ENCODE measurements around the gene CDO1.

CDO1 gene

GRCh38 chr5:115843444-115844130 is 27.1 kb upstream of the CDO1 start:
- Histone ChIP-seq H3K27me3 (ENCODE audit: insufficient read depth, low read length) (peaks cover 12% of the 10 kb centered on the region), H3K4me1 (ENCODE audit: insufficient read depth, low read length) (peaks cover 2% of the 10 kb centered on the region), H3K27ac (ENCODE audit: low read length) (no peak overlapping the region), H3K36me3 (ENCODE audit: insufficient read depth, low read depth, low read length) (no peaks in the 10 kb centered on the region; the same call in 1 of the 2 replicates), H3K4me3 (ENCODE audit: low read length) (peak overlapping the region; percentile 97; the same call in 1 of the 2 replicates), H3K9ac (ENCODE audit: low read depth, low read length) (no peak overlapping the region), H3K9me3 (ENCODE audit: insufficient read depth, low read depth, low read length) (no peaks in the 10 kb centered on the region)

GRCh38 chr5:115842952-115843351 is 26.5 kb upstream of the CDO1 start:
- Histone ChIP-seq H3K9ac (ENCODE audit: low read depth, low read length) (peak overlapping the region; percentile 95; the same call in 1 of the 2 replicates), H3K27me3 (ENCODE audit: insufficient read depth, low read length) (peaks cover 12% of the 10 kb centered on the region), H3K4me3 (ENCODE audit: low read length) (peak overlapping the region; percentile 97), H3K36me3 (ENCODE audit: insufficient read depth, low read depth, low read length) (peaks cover 6% of the 10 kb centered on the region; the same call in 1 of the 2 replicates), H3K9me3 (ENCODE audit: insufficient read depth, low read depth, low read length) (no peaks in the 10 kb centered on the region), H3K4me1 (ENCODE audit: insufficient read depth, low read length) (peaks cover 2% of the 10 kb centered on the region), H3K27ac (ENCODE audit: low read length) (no peak overlapping the region)

- Histone ChIP-seq H3K9me3 (ENCODE audit: insufficient read depth, low read depth, low read length) (no peaks in the 10 kb centered on the region), H3K27me3 (ENCODE audit: insufficient read depth, low read length) (peaks cover 12% of the 10 kb centered on the region), H3K4me1 (ENCODE audit: insufficient read depth, low read length) (peaks cover 2% of the 10 kb centered on the region), H3K27ac (ENCODE audit: low read length) (peak overlapping the region; percentile 88), H3K9ac (ENCODE audit: low read depth, low read length) (peak overlapping the region; percentile 95; the same call in 1 of the 2 replicates), H3K36me3 (ENCODE audit: insufficient read depth, low read depth, low read length) (peaks cover 13% of the 10 kb centered on the region), H3K4me3 (ENCODE audit: low read length) (peak overlapping the region; percentile 97)
Observed at GRCh38 chr5:115842089-115842935, 25.9 kb upstream of the CDO1 start.

GRCh38 chr5:115841382-115842088 is 25.1 kb upstream of the CDO1 start, which contains the start of the genes AP3S1 and ATG12:
Gene AP3S1, plus strand, starts transcription at chr5:115841935. Its CDS starts 103 bp downstream, at chr5:115842038.
Gene ATG12, minus strand, starts transcription at chr5:115841565. Its CDS starts 13 bp downstream, at chr5:115841552.
- Histone ChIP-seq H3K36me3 (ENCODE audit: insufficient read depth, low read depth, low read length) (peaks cover 20% of the 10 kb centered on the region), H3K4me3 (ENCODE audit: low read length) (peak within 1 kb of the TSS; percentile 97), H3K27me3 (ENCODE audit: insufficient read depth, low read length) (peaks cover 12% of the 10 kb centered on the region), H3K9ac (ENCODE audit: low read depth, low read length) (peak within 1 kb of the TSS; percentile 95), H3K9me3 (ENCODE audit: insufficient read depth, low read depth, low read length) (no peaks in the 10 kb centered on the region), H3K27ac (ENCODE audit: low read length) (peak within 1 kb of the TSS; percentile 88), H3K4me1 (ENCODE audit: insufficient read depth, low read length) (peaks cover 2% of the 10 kb centered on the region)

GRCh38 chr5:115840873-115841272 is 24.4 kb upstream of the CDO1 start:
- Histone ChIP-seq H3K27me3 (ENCODE audit: insufficient read depth, low read length) (peaks cover 12% of the 10 kb centered on the region), H3K27ac (ENCODE audit: low read length) (peak overlapping the region; percentile 88), H3K36me3 (ENCODE audit: insufficient read depth, low read depth, low read length) (peaks cover 27% of the 10 kb centered on the region), H3K9me3 (ENCODE audit: insufficient read depth, low read depth, low read length) (no peaks in the 10 kb centered on the region), H3K4me1 (ENCODE audit: insufficient read depth, low read length) (peaks cover 2% of the 10 kb centered on the region), H3K4me3 (ENCODE audit: low read length) (peak overlapping the region; percentile 97), H3K9ac (ENCODE audit: low read depth, low read length) (peak overlapping the region; percentile 95)

GRCh38 chr5:115838885-115839518 is 22.5 kb upstream of the CDO1 start:
- peak overlapping the region; percentile 36; the same call in 1 of the 2 replicates for H3K4me3 ChIP-seq (ENCODE audit: low read length)
- no peak overlapping the region for H3K27ac ChIP-seq (ENCODE audit: low read length)
- no peaks in the 10 kb centered on the region for H3K9me3 ChIP-seq (ENCODE audit: insufficient read depth, low read depth, low read length)
- H3K36me3 ChIP-seq (ENCODE audit: insufficient read depth, low read depth, low read length): peaks cover 46% of the 10 kb centered on the region
- H3K27me3 ChIP-seq (ENCODE audit: insufficient read depth, low read length): peaks cover 12% of the 10 kb centered on the region
- no peak overlapping the region for H3K9ac ChIP-seq (ENCODE audit: low read depth, low read length)
- H3K4me1 ChIP-seq (ENCODE audit: insufficient read depth, low read length): peaks cover 2% of the 10 kb centered on the region

- H3K9me3 ChIP-seq (ENCODE audit: insufficient read depth, low read depth, low read length): no peaks in the 10 kb centered on the region
- no peak overlapping the region for H3K9ac ChIP-seq (ENCODE audit: low read depth, low read length)
- H3K4me3 ChIP-seq (ENCODE audit: low read length): no peak overlapping the region
- peaks cover 72% of the 10 kb centered on the region for H3K36me3 ChIP-seq (ENCODE audit: insufficient read depth, low read depth, low read length)
- peaks cover 2% of the 10 kb centered on the region; the same call in 1 of the 2 replicates for H3K4me1 ChIP-seq (ENCODE audit: insufficient read depth, low read length)
- no peaks in the 10 kb centered on the region for H3K27me3 ChIP-seq (ENCODE audit: insufficient read depth, low read length)
- no peak overlapping the region for H3K27ac ChIP-seq (ENCODE audit: low read length)
Observed at GRCh38 chr5:115835481-115835880, 19.0 kb upstream of the CDO1 start.

GRCh38 chr5:115831163-115831768 is 14.8 kb upstream of the CDO1 start:
- H3K27ac ChIP-seq (ENCODE audit: low read length): no peak overlapping the region
- H3K27me3 ChIP-seq (ENCODE audit: insufficient read depth, low read length): no peaks in the 10 kb centered on the region
- H3K4me1 ChIP-seq (ENCODE audit: insufficient read depth, low read length): no peaks in the 10 kb centered on the region
- H3K9me3 ChIP-seq (ENCODE audit: insufficient read depth, low read depth, low read length): no peaks in the 10 kb centered on the region
- no peak overlapping the region for H3K9ac ChIP-seq (ENCODE audit: low read depth, low read length)
- no peak overlapping the region for H3K4me3 ChIP-seq (ENCODE audit: low read length)
- H3K36me3 ChIP-seq (ENCODE audit: insufficient read depth, low read depth, low read length): peaks cover 73% of the 10 kb centered on the region

- no peak overlapping the region for H3K27ac ChIP-seq (ENCODE audit: low read length)
- peaks cover 60% of the 10 kb centered on the region for H3K36me3 ChIP-seq (ENCODE audit: insufficient read depth, low read depth, low read length)
Observed at GRCh38 chr5:115829913-115830312, 13.5 kb upstream of the CDO1 start.

GRCh38 chr5:115825948-115826347 is 9.5 kb upstream of the CDO1 start:
- Histone ChIP-seq H3K36me3 (ENCODE audit: insufficient read depth, low read depth, low read length) (peaks cover 29% of the 10 kb centered on the region), H3K27me3 (ENCODE audit: insufficient read depth, low read length) (no peaks in the 10 kb centered on the region), H3K27ac (ENCODE audit: low read length) (no peak overlapping the region), H3K9me3 (ENCODE audit: insufficient read depth, low read depth, low read length) (0 out of 2 replicates have a peak, but pooled peaks cover 4% of the 10 kb centered on the region), H3K9ac (ENCODE audit: low read depth, low read length) (no peak overlapping the region), H3K4me1 (ENCODE audit: insufficient read depth, low read length) (no peaks in the 10 kb centered on the region), H3K4me3 (ENCODE audit: low read length) (no peak overlapping the region)

More at GRCh38 chr5:115829913-115830312, 13.5 kb upstream of the CDO1 start:
- Histone ChIP-seq H3K9ac (ENCODE audit: low read depth, low read length) (no peak overlapping the region), H3K4me1 (ENCODE audit: insufficient read depth, low read length) (no peaks in the 10 kb centered on the region), H3K9me3 (ENCODE audit: insufficient read depth, low read depth, low read length) (0 out of 2 replicates have a peak, but pooled peaks cover 4% of the 10 kb centered on the region), H3K4me3 (ENCODE audit: low read length) (no peak overlapping the region), H3K27me3 (ENCODE audit: insufficient read depth, low read length) (no peaks in the 10 kb centered on the region)
